Cardiac muscle cell (in vitro differentiated cells and primary cell): ENCODE measurements around the gene LGI4. TPM values are rescaled to one million over a fixed set of nuclear protein-coding genes. Genes with fewer than 3 reads are reported as not detected.
A peak's percentile ranks its signal among the peaks of the same experiment; 100 is the strongest.

Experiments
- DNase-seq, 2 donors: peaks; one replicate each; pipeline versions ENCODE4 v3.0.0 to v3.0.0-alpha.2; 2010 to 2017; ENCODE audit warnings: low read depth in 1 of 2, low spot score in 1 of 2
- H3K27ac ChIP-seq: fragments of 200-600 bp; sonication (generic); 2 replicates; pipeline ENCODE4 v1.5.1; 2016
- H3K27me3 ChIP-seq: fragments of 200-600 bp; sonication (generic); 2 replicates; pipeline ENCODE4 v1.6.0; 2016; ENCODE audit warnings: control low read depth
- H3K36me3 ChIP-seq: fragments of 200-600 bp; sonication (generic); 2 replicates; pipeline ENCODE4 v1.5.1; 2016; ENCODE audit warnings: control low read depth
- H3K4me1 ChIP-seq: fragments of 200-600 bp; sonication (generic); 2 replicates; pipeline ENCODE4 v1.8.1; 2017; ENCODE audit warnings: low read depth, mild to moderate bottlenecking, mixed run types
- H3K4me3 ChIP-seq: fragments of 200-600 bp; sonication (generic); 2 replicates; pipeline ENCODE4 v1.5.1; 2016; ENCODE audit warnings: mild to moderate bottlenecking
- H3K9me3 ChIP-seq: fragments of 200-600 bp; sonication (generic); 2 replicates; pipeline ENCODE4 v1.5.1; 2017; ENCODE audit warnings: low read depth, mild to moderate bottlenecking, control low read depth
- polyA plus RNA-seq: library from polyadenylated mRNA; unstranded; fragments of >200 nt; fragmentation: Nextera tagmentation; extraction: Ambion mirVana; gene quantifications from 2 replicates; pipeline ENCODE4 v1.2.1, GENCODE V29; 2016
- total RNA-seq: library from RNA; depleted of rRNA; stranded (reverse); fragments of >200 nt; gene quantifications from 2 replicates; pipeline ENCODE4 v1.2.3, GENCODE V29; 2016
- TF ChIP-seq, protein P1 (sequence below): IDR thresholded peaks from 2 replicates; pipeline ENCODE4 v1.5.1; 2012; ENCODE audit warnings: low read depth, mild to moderate bottlenecking, low read length

The LGI4 gene
- 42.0 and 45.5 TPM in 2 replicates for total RNA-seq
- 26.7 and 27.5 TPM in 2 replicates for polyA plus RNA-seq

DNA sequence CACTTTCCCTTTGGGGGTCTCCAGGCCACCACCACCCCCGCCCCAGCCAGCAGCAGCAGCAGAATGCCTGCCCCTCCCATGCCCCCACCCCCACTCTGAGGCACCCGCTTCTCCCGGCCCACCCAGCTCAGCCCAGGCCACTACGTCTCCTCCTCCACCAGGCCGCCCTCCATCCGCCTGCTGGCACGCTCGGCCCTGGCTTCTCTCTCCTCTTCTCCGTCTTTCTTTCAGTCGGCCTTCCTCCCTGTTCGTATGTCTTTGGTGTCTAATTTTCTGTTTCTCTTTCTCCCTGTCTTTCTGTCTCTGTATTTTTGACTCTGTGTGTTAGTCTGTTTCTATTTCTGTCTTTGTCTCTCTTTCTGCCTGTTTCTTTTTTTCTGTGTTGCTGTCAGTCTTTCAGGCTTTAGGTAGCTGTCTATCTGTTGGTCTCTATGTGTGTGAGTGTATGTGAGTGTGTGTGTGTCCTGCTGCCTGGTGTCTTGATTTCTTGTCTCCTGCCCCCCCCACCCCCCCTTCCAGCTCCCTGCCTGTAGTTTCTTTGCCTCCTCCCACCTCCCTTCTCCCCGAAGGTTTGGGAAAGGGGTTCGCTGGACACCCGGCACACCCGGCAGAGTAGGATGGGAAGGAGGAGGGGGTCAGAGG lies at the start of gene LGI4:
LGI4 (minus strand) TSS at position 459 of the 642 bp plus-strand sequence; CDS start at position 80, 379 bp downstream.
- Histone ChIP-seq H3K27ac (peak within 1 kb of the TSS; percentile 85), H3K4me1 (peaks cover 37% of the 10 kb centered on the region), H3K4me3 (peak within 1 kb of the TSS; percentile 16), H3K9me3 (no peaks in the 10 kb centered on the region), H3K27me3 (no peaks in the 10 kb centered on the region), H3K36me3 (no peaks in the 10 kb centered on the region)
- no peak for DNase-seq
- TF ChIP-seq, protein P1, sequence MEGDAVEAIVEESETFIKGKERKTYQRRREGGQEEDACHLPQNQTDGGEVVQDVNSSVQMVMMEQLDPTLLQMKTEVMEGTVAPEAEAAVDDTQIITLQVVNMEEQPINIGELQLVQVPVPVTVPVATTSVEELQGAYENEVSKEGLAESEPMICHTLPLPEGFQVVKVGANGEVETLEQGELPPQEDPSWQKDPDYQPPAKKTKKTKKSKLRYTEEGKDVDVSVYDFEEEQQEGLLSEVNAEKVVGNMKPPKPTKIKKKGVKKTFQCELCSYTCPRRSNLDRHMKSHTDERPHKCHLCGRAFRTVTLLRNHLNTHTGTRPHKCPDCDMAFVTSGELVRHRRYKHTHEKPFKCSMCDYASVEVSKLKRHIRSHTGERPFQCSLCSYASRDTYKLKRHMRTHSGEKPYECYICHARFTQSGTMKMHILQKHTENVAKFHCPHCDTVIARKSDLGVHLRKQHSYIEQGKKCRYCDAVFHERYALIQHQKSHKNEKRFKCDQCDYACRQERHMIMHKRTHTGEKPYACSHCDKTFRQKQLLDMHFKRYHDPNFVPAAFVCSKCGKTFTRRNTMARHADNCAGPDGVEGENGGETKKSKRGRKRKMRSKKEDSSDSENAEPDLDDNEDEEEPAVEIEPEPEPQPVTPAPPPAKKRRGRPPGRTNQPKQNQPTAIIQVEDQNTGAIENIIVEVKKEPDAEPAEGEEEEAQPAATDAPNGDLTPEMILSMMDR: no peak

DNA sequence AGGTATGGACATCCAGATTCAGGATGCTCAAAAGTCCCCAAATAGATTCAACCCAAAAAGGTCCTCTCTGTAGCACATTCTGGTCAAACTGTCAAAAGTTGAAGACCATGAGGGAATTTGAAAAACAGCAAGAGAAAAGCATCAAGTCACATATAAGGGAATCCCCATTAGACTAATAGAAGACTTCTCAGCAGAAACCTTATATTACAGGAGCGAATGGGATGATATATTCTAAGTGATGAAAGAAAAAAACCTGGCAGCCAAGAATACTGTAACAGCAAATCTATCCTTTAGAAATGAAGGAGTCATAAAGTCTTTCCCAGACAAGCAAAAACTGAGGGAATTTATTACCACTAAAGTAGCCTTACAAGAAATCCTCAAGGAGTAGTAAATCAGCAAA lies 49.4 kb upstream of the LGI4 start:
- no peak for DNase-seq
- no peaks in the 10 kb centered on the region for H3K4me1 ChIP-seq
- TF ChIP-seq, protein P1: no peak
- H3K4me3 ChIP-seq: no peak overlapping the region
- no peaks in the 10 kb centered on the region for H3K9me3 ChIP-seq
- H3K27me3 ChIP-seq: no peaks in the 10 kb centered on the region
- H3K36me3 ChIP-seq: no peaks in the 10 kb centered on the region
- no peak overlapping the region for H3K27ac ChIP-seq

DNA sequence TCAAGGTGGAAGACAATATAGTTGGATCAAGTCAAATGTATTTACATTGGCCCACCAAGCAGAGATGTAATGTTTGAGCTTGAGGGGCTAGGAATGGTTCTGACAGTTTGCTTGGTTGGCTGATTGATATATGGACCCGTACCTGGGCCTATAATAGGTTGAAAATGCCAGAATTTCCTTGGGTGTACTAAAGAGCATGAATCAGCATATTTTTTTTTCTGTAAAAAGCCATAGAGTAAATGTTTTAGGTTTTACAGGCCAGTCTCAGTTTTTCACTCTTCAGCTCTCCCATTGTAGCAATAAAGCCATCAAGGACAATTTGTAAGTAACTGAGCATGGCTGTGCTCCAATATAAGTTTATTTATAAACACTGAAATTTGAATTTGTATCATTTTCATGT lies 46.5 kb upstream of the LGI4 start:
- Histone ChIP-seq H3K4me3 (no peak overlapping the region), H3K27me3 (no peaks in the 10 kb centered on the region), H3K27ac (no peak overlapping the region), H3K4me1 (no peaks in the 10 kb centered on the region), H3K9me3 (no peaks in the 10 kb centered on the region), H3K36me3 (no peaks in the 10 kb centered on the region)
- no peak for DNase-seq
- TF ChIP-seq, protein P1: no peak

DNA sequence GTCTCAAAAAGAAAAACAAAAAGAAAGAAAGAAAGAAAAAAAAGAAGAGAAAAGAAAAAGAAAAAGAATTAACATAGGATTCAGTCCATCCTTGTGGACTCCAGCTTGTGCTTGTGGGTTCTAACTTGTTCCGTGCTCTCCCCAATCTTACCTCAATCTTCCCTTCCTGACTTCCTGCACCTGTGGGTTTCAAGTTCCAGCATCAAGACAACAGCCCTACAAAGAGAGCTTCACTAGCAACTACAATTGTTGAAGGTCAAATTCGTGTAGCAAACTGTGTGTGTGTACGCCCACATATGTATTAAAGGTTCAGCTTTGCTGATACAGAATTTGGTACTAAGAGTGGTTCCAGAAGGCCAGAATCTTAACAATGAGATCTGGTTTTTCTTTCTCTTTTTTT lies 45.0 kb upstream of the LGI4 start:
- TF ChIP-seq, protein P1: no peak
- no peak for DNase-seq
- Histone ChIP-seq H3K9me3 (no peaks in the 10 kb centered on the region), H3K36me3 (no peaks in the 10 kb centered on the region), H3K27me3 (no peaks in the 10 kb centered on the region), H3K4me3 (no peak overlapping the region), H3K4me1 (no peaks in the 10 kb centered on the region), H3K27ac (no peak overlapping the region)

DNA sequence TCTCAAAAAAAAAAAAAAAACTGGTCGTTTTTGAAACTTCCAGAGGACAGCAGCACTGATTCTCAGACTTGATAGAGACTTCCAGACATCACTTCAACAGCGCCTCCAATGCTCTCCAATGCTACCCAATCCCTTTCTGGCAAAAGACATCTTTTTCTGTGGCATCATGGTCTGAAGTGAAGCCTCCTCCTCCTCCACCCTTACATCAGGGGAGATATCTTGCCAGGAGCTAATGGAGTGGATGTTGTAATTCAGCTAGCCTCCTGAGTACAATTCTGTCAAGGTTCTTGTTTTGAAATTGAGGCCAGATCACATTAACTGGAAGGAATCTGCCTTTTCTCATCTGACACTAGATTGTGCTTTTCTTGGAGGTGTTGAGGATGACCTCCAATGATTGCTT lies 43.8 kb upstream of the LGI4 start:
- TF ChIP-seq, protein P1: no peak

More for the DNA sequence above, 43.8 kb upstream of the LGI4 start:
- DNase-seq: peak in 1 of 2 donors; percentile 62
- Histone ChIP-seq H3K27me3 (no peaks in the 10 kb centered on the region), H3K9me3 (no peaks in the 10 kb centered on the region), H3K36me3 (no peaks in the 10 kb centered on the region), H3K4me1 (no peaks in the 10 kb centered on the region), H3K27ac (no peak overlapping the region), H3K4me3 (no peak overlapping the region)
